ENCODE measurements around the gene FAN1. TPM values are rescaled to one million over a fixed set of nuclear protein-coding genes. Genes with fewer than 3 reads are reported as not detected.
"Not testable (repeated sequence)": the region's sequence is repeated elsewhere in the genome, so short reads cannot be mapped to it uniquely, and the experiment has no call there.

FAN1 gene
- total RNA-seq = 11.7 and 16.8 TPM in 2 replicates

- peak; percentile 59 for DNase-seq (ENCODE audit: low read depth, low spot score)
These were observed at the start of gene FAN1 for GRCh38 chr15:30903497-30904187. FAN1 (plus strand) TSS chr15:30903915; CDS start chr15:30904664, 749 bp downstream.

- peak; percentile 5 for DNase-seq (ENCODE audit: low read depth, low spot score)
These were observed 44.4 kb upstream of the FAN1 start for GRCh38 chr15:30859091-30859874.

GRCh38 chr15:30865257-30865656 lies 38.5 kb upstream of the FAN1 start:
- no peak for DNase-seq (ENCODE audit: low read depth, low spot score)

- DNase-seq (ENCODE audit: low read depth, low spot score) = no peak
These were observed 33.0 kb upstream of the FAN1 start for GRCh38 chr15:30870681-30871080.

GRCh38 chr15:30872341-30872748 lies 31.4 kb upstream of the FAN1 start:
- no peak for DNase-seq (ENCODE audit: low read depth, low spot score)

- DNase-seq (ENCODE audit: low read depth, low spot score) = no peak
These were observed 26.6 kb upstream of the FAN1 start for GRCh38 chr15:30877070-30877469.

GRCh38 chr15:30878515-30878914 lies 25.2 kb upstream of the FAN1 start:
- no peak for DNase-seq (ENCODE audit: low read depth, low spot score)

GRCh38 chr15:30882849-30883433 lies 20.8 kb upstream of the FAN1 start:
- DNase-seq (ENCODE audit: low read depth, low spot score) = no peak

- not testable (repeated sequence) for DNase-seq (ENCODE audit: low read depth, low spot score)
These were observed 20.0 kb upstream of the FAN1 start for GRCh38 chr15:30883666-30884065.

GRCh38 chr15:30885814-30886213 lies 17.9 kb upstream of the FAN1 start:
- no peak for DNase-seq (ENCODE audit: low read depth, low spot score)

- no peak for DNase-seq (ENCODE audit: low read depth, low spot score)
These were observed 14.5 kb upstream of the FAN1 start for GRCh38 chr15:30889196-30889595.

- DNase-seq (ENCODE audit: low read depth, low spot score) = no peak
These were observed 8.1 kb upstream of the FAN1 start for GRCh38 chr15:30895461-30896210.

- DNase-seq (ENCODE audit: low read depth, low spot score) = no peak
These were observed 7.5 kb upstream of the FAN1 start for GRCh38 chr15:30896211-30896606.

- no peak for DNase-seq (ENCODE audit: low read depth, low spot score)
These were observed 1.8 kb upstream of the FAN1 start for GRCh38 chr15:30901889-30902288.

GRCh38 chr15:30904812-30905211 lies 1.1 kb downstream of the FAN1 start:
- DNase-seq (ENCODE audit: low read depth, low spot score) = no peak

GRCh38 chr15:30905821-30906220 lies 2.1 kb downstream of the FAN1 start:
- DNase-seq (ENCODE audit: low read depth, low spot score) = no peak

GRCh38 chr15:30906366-30906765 lies 2.7 kb downstream of the FAN1 start:
- no peak for DNase-seq (ENCODE audit: low read depth, low spot score)

GRCh38 chr15:30913761-30914160 lies 10.0 kb downstream of the FAN1 start:
- DNase-seq (ENCODE audit: low read depth, low spot score) = no peak

GRCh38 chr15:30917013-30917412 lies 13.3 kb downstream of the FAN1 start:
- no peak for DNase-seq (ENCODE audit: low read depth, low spot score)

GRCh38 chr15:30917675-30918074 lies 14.0 kb downstream of the FAN1 start:
- no peak for DNase-seq (ENCODE audit: low read depth, low spot score)

- no peak for DNase-seq (ENCODE audit: low read depth, low spot score)
These were observed 14.7 kb downstream of the FAN1 start for GRCh38 chr15:30918366-30918765.

Measured in pulmonary artery endothelial cell (primary cell).